Measurements from ENCODE around the gene MFAP3L. TPM values are rescaled to one million over a fixed set of nuclear protein-coding genes. Genes with fewer than 3 reads are reported as not detected.

The MFAP3L gene
- polyA plus RNA-seq, 3 donors, result 0.01 to 0.18 TPM; not detected in 1

GRCh38 chr4:169957785-169958184 is 68.4 kb downstream of the MFAP3L start:
- Mint-ChIP-seq H3K27me3 (ENCODE audit: low read depth in 3 of 3) (peaks cover 10 to 27% (median 15%) of the 10 kb centered on the region in 3 donors), H3K36me3 (no peaks in the 10 kb centered on the region), H3K4me3 (no peak overlapping the region), H3K27ac (no peak overlapping the region), H3K4me1 (peaks cover 7% of the 10 kb centered on the region), H3K9me3 (peaks cover 0 to 5% (median 2%) of the 10 kb centered on the region in 7 donors)
- Histone ChIP-seq H2AFZ (ENCODE audit: insufficient read depth, low read depth, low read length, poor library complexity, severe bottlenecking) (no peak overlapping the region), H3K27me3 (ENCODE audit: control insufficient read depth in 2 of 2, insufficient read depth in 2 of 2, low read length in 2 of 2) (peaks cover 9 to 15% of the 10 kb centered on the region in 2 donors), H3K4me2 (replicated peaks; ENCODE audit: extremely low read depth, low read length, poor library complexity, severe bottlenecking) (no peak overlapping the region), H3K79me2 (ENCODE audit: insufficient read depth, low read length) (no peaks in the 10 kb centered on the region), H3K4me3 (replicated peaks in 1 of 3; ENCODE audit: low read depth in 2 of 3, low read length in 3 of 3) (no peak overlapping the region), H3K36me3 (replicated peaks in 1 of 2; ENCODE audit: control insufficient read depth in 1 of 2, insufficient read depth in 2 of 2, low read length in 2 of 2) (no peaks in the 10 kb centered on the region), H4K20me1 (ENCODE audit: insufficient read depth, low read length) (no peaks in the 10 kb centered on the region), H3K9ac (ENCODE audit: insufficient read depth, low read length, poor library complexity, severe bottlenecking) (no peak overlapping the region), H3K27ac (ENCODE audit: low read depth in 1 of 2, low read length in 2 of 2) (no peak overlapping the region), H3K4me1 (ENCODE audit: control insufficient read depth in 1 of 2, insufficient read depth in 2 of 2, low read length in 2 of 2) (peaks cover 6% of the 10 kb centered on the region in 2 donors), H3K9me3 (replicated peaks in 1 of 2; ENCODE audit: control insufficient read depth in 1 of 2, insufficient read depth in 1 of 2, low read length in 2 of 2) (no peaks in the 10 kb centered on the region)
- no peak for DNase-seq
- intact Hi-C loops (cut with micrococcal nuclease), result no loop called here
- no peak for TF ChIP-seq CTCF (IDR thresholded peaks at IDR 0.05)
- no CpG with 5 or more reads among the region's 3 CpGs for WGBS (ENCODE audit: insufficient coverage)

- WGBS (ENCODE audit: insufficient coverage), result 70% methylated on average over 2 of the region's 5 CpGs
- no peak overlapping the region for H3K27ac Mint-ChIP-seq
- intact Hi-C loops (cut with micrococcal nuclease), result no loop called here
- no peak for TF ChIP-seq CTCF (IDR thresholded peaks at IDR 0.05)
- Histone ChIP-seq H3K4me2 (replicated peaks; ENCODE audit: extremely low read depth, low read length, poor library complexity, severe bottlenecking) (no peak overlapping the region), H2AFZ (ENCODE audit: insufficient read depth, low read depth, low read length, poor library complexity, severe bottlenecking) (no peak overlapping the region), H3K27ac (ENCODE audit: low read depth in 1 of 2, low read length in 2 of 2) (no peak overlapping the region), H4K20me1 (ENCODE audit: insufficient read depth, low read length) (no peaks in the 10 kb centered on the region), H3K4me3 (replicated peaks in 1 of 3; ENCODE audit: low read depth in 2 of 3, low read length in 3 of 3) (no peak overlapping the region), H3K79me2 (ENCODE audit: insufficient read depth, low read length) (no peaks in the 10 kb centered on the region), H3K36me3 (replicated peaks in 1 of 2; ENCODE audit: control insufficient read depth in 1 of 2, insufficient read depth in 2 of 2, low read length in 2 of 2) (no peaks in the 10 kb centered on the region), H3K9ac (ENCODE audit: insufficient read depth, low read length, poor library complexity, severe bottlenecking) (no peak overlapping the region), H3K4me1 (ENCODE audit: control insufficient read depth in 1 of 2, insufficient read depth in 2 of 2, low read length in 2 of 2) (peaks cover 14 to 15% of the 10 kb centered on the region in 2 donors), H3K27me3 (ENCODE audit: control insufficient read depth in 2 of 2, insufficient read depth in 2 of 2, low read length in 2 of 2) (peaks cover 9 to 15% of the 10 kb centered on the region in 2 donors), H3K9me3 (replicated peaks in 1 of 2; ENCODE audit: control insufficient read depth in 1 of 2, insufficient read depth in 1 of 2, low read length in 2 of 2) (no peaks in the 10 kb centered on the region)
- H3K27me3 Mint-ChIP-seq (ENCODE audit: low read depth in 3 of 3), result peaks cover 10 to 32% (median 15%) of the 10 kb centered on the region in 3 donors
- peaks cover 17% of the 10 kb centered on the region for H3K4me1 Mint-ChIP-seq
- no peaks in the 10 kb centered on the region for H3K36me3 Mint-ChIP-seq
- no peak overlapping the region for H3K4me3 Mint-ChIP-seq
- H3K9me3 Mint-ChIP-seq, result peaks cover 0 to 3% (median 1%) of the 10 kb centered on the region in 7 donors
- no peak for DNase-seq
Observed at GRCh38 chr4:169956091-169956843, 69.9 kb downstream of the MFAP3L start.
